WTC11 (cell line): Measurements from ENCODE around the gene ZNF804A. TPM values are rescaled to one million over a fixed set of nuclear protein-coding genes. Genes with fewer than 3 reads are reported as not detected.

ENCODE experiments used
- ATAC-seq: fragments of 200-7000 bp; cut with Tn5 transposase; 2 replicates; pipeline ENCODE4 v1.10.0; 2021; ENCODE audit warnings: mild to moderate bottlenecking, moderate library complexity
- CTCF ChIA-PET: fragments of 300-600 bp; sonication (Branson Sonifier 250); formaldehyde crosslinking; loops from one replicate; lab custom pipeline; 2021; ENCODE audit warnings: antibody characterized with exemption; lab: Charles Lee
- POLR2A ChIA-PET: fragments of 350-600 bp; sonication (Branson Sonifier 250); formaldehyde crosslinking; loops from one replicate; lab custom pipeline; 2021; ENCODE audit warnings: antibody characterized with exemption; lab: Charles Lee
- DNase-seq: peaks from one replicate; pipeline ENCODE4 v3.0.0; 2021; ENCODE audit warnings: low spot score
- H3K27ac Mint-ChIP-seq: 2 replicates; pipeline ENCODE4 v1.8.0; 2021; ENCODE audit warnings: mixed read lengths
- H3K27me3 Mint-ChIP-seq: 2 replicates; pipeline ENCODE4 v1.8.0; 2021; ENCODE audit warnings: low read depth, mild to moderate bottlenecking, moderate library complexity, mixed read lengths
- H3K36me3 Mint-ChIP-seq: 2 replicates; pipeline ENCODE4 v1.8.0; 2021; ENCODE audit warnings: mixed read lengths
- H3K4me1 Mint-ChIP-seq: 2 replicates; pipeline ENCODE4 v1.8.0; 2022; ENCODE audit warnings: mixed read lengths
- H3K4me3 Mint-ChIP-seq: 2 replicates; pipeline ENCODE4 v1.8.0; 2021; ENCODE audit warnings: mild to moderate bottlenecking, moderate library complexity, mixed read lengths
- H3K9me3 Mint-ChIP-seq: 2 replicates; pipeline ENCODE4 v1.8.0; 2021; ENCODE audit warnings: mixed read lengths
- CTCF ChIP-seq: fragments of 200-600 bp; IDR thresholded peaks from 2 replicates; pipeline ENCODE4 v1.8.0; 2022; ENCODE audit warnings: antibody characterized with exemption
- E2F1 ChIP-seq: sonication (generic); formaldehyde crosslinking; IDR thresholded peaks from 2 replicates; pipeline ENCODE4 v1.8.0; 2022; ENCODE audit warnings: mild to moderate bottlenecking, missing genetic modification reagents
- EMX1 ChIP-seq: fragments of 250-450 bp; sonication (Bioruptor Pico); IDR thresholded peaks from 2 replicates; pipeline ENCODE4 v1.8.0; 2021; ENCODE audit warnings: mild to moderate bottlenecking
- FOXJ3 ChIP-seq: sonication (generic); formaldehyde crosslinking; IDR thresholded peaks from 2 replicates; pipeline ENCODE4 v1.9.0; 2021; ENCODE audit warnings: missing genetic modification reagents, mild to moderate bottlenecking, borderline replicate concordance
- MAX ChIP-seq: sonication (generic); formaldehyde crosslinking; IDR thresholded peaks from 2 replicates; pipeline ENCODE4 v1.8.0; 2022; ENCODE audit warnings: mild to moderate bottlenecking, missing genetic modification reagents
- MLX ChIP-seq: sonication (generic); formaldehyde crosslinking; IDR thresholded peaks from 2 replicates; pipeline ENCODE4 v1.8.1; 2023; ENCODE audit warnings: mild to moderate bottlenecking, missing genetic modification reagents, moderate library complexity
- MYBL2 ChIP-seq: sonication (generic); formaldehyde crosslinking; IDR thresholded peaks from 2 replicates; pipeline ENCODE4 v1.8.1; 2023; ENCODE audit warnings: mild to moderate bottlenecking, moderate library complexity, missing genetic modification reagents
- NFE2L1 ChIP-seq: sonication (generic); formaldehyde crosslinking; IDR thresholded peaks from 2 replicates; pipeline ENCODE4 v1.8.1; 2023; ENCODE audit warnings: missing genetic modification reagents
- NR3C1 ChIP-seq: sonication (generic); formaldehyde crosslinking; conservative IDR thresholded peaks from 2 replicates; pipeline ENCODE4 v1.8.1; 2023; ENCODE audit warnings: low read depth, mild to moderate bottlenecking, missing genetic modification reagents
- OVOL2 ChIP-seq: fragments of 250-450 bp; sonication (Bioruptor Pico); IDR thresholded peaks from 2 replicates; pipeline ENCODE4 v1.9.0; 2021; ENCODE audit warnings: mild to moderate bottlenecking, borderline replicate concordance
- SMAD3 ChIP-seq: sonication (generic); formaldehyde crosslinking; IDR thresholded peaks from 2 replicates; pipeline ENCODE4 v1.8.0; 2022; ENCODE audit warnings: missing genetic modification reagents, mild to moderate bottlenecking, borderline replicate concordance
- SOX15 ChIP-seq: fragments of 250-450 bp; sonication (Bioruptor Pico); IDR thresholded peaks from 2 replicates; pipeline ENCODE4 v1.9.0; 2021; ENCODE audit warnings: mild to moderate bottlenecking
- SP1 ChIP-seq: sonication (generic); formaldehyde crosslinking; conservative IDR thresholded peaks from 2 replicates; pipeline ENCODE4 v1.8.1; 2022; ENCODE audit warnings: missing genetic modification reagents
- USF2 ChIP-seq: sonication (generic); formaldehyde crosslinking; IDR thresholded peaks from 2 replicates; pipeline ENCODE4 v1.8.1; 2023; ENCODE audit warnings: mild to moderate bottlenecking, missing genetic modification reagents, moderate library complexity
- ZBTB43 ChIP-seq: sonication (generic); formaldehyde crosslinking; IDR thresholded peaks from 2 replicates; pipeline ENCODE4 v1.8.1; 2023; ENCODE audit warnings: mild to moderate bottlenecking, missing genetic modification reagents
- ZNF396 ChIP-seq: fragments of 250-450 bp; sonication (Bioruptor Pico); IDR thresholded peaks from 2 replicates; pipeline ENCODE4 v1.8.0; 2021; ENCODE audit warnings: mild to moderate bottlenecking, moderate library complexity, borderline replicate concordance
- total RNA-seq: library from RNA; stranded (reverse); gene quantifications from 3 replicates; pipeline ENCODE4 v1.2.3, GENCODE V29; 2021
- TF ChIP-seq, protein P1 (sequence below): sonication (generic); formaldehyde crosslinking; IDR thresholded peaks from 2 replicates; pipeline ENCODE4 v1.8.1; 2022; ENCODE audit warnings: mild to moderate bottlenecking, missing genetic modification reagents, moderate library complexity, borderline replicate concordance
- TF ChIP-seq, protein P2 (sequence below): fragments of 250-450 bp; sonication (Bioruptor Pico); IDR thresholded peaks from 2 replicates; pipeline ENCODE4 v2.1.2; 2022; ENCODE audit warnings: mild to moderate bottlenecking, moderate library complexity
- TF ChIP-seq, protein P3 (sequence below): sonication (generic); formaldehyde crosslinking; IDR thresholded peaks from 2 replicates; pipeline ENCODE4 v1.8.1; 2022; ENCODE audit warnings: low read depth, mild to moderate bottlenecking, moderate library complexity, missing genetic modification reagents, borderline replicate concordance
- TF ChIP-seq, protein P4 (sequence below): sonication (generic); formaldehyde crosslinking; IDR thresholded peaks from 2 replicates; pipeline ENCODE4 v1.8.1; 2023; ENCODE audit warnings: mild to moderate bottlenecking, moderate library complexity, missing genetic modification reagents

The ZNF804A gene
- total RNA-seq, 1 experiment from 2014 or later: not detected

- Mint-ChIP-seq H3K4me3 (no peak overlapping the region), H3K27me3 (no peaks in the 10 kb centered on the region), H3K9me3 (peaks cover 28% of the 10 kb centered on the region), H3K27ac (no peak overlapping the region), H3K4me1 (no peaks in the 10 kb centered on the region), H3K36me3 (peaks cover 23% of the 10 kb centered on the region)
- DNase-seq: no peak
- ATAC-seq: no peak
- ChIA-PET POLR2A (no interaction called here), CTCF (no interaction called here)
- no peak for TF ChIP-seq SMAD3
- no peak for TF ChIP-seq MAX
- TF ChIP-seq OVOL2 (CRISPR knock-in tag): no peak
- TF ChIP-seq, protein P1, sequence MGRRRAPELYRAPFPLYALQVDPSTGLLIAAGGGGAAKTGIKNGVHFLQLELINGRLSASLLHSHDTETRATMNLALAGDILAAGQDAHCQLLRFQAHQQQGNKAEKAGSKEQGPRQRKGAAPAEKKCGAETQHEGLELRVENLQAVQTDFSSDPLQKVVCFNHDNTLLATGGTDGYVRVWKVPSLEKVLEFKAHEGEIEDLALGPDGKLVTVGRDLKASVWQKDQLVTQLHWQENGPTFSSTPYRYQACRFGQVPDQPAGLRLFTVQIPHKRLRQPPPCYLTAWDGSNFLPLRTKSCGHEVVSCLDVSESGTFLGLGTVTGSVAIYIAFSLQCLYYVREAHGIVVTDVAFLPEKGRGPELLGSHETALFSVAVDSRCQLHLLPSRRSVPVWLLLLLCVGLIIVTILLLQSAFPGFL (CRISPR knock-in tag): no peak
- no peak for TF ChIP-seq SP1
These were observed 292.0 kb downstream of the ZNF804A start for GRCh38 chr2:184890311-184890710.

GRCh38 chr2:184904991-184905390 lies 306.7 kb downstream of the ZNF804A start:
- Mint-ChIP-seq H3K4me3 (no peak overlapping the region), H3K36me3 (no peaks in the 10 kb centered on the region), H3K4me1 (peaks cover 18% of the 10 kb centered on the region), H3K9me3 (peaks cover 1% of the 10 kb centered on the region), H3K27me3 (no peaks in the 10 kb centered on the region), H3K27ac (no peak overlapping the region)
- ChIA-PET POLR2A (no interaction called here), CTCF (no interaction called here)
- ATAC-seq (no peak), DNase-seq (no peak)
- no peak for TF ChIP-seq NR3C1
- TF ChIP-seq E2F1 (CRISPR knock-in tag): no peak
- no peak for TF ChIP-seq CTCF
- TF ChIP-seq NFE2L1 (CRISPR knock-in tag): no peak
- TF ChIP-seq USF2 (CRISPR knock-in tag): no peak
- TF ChIP-seq, protein P2, sequence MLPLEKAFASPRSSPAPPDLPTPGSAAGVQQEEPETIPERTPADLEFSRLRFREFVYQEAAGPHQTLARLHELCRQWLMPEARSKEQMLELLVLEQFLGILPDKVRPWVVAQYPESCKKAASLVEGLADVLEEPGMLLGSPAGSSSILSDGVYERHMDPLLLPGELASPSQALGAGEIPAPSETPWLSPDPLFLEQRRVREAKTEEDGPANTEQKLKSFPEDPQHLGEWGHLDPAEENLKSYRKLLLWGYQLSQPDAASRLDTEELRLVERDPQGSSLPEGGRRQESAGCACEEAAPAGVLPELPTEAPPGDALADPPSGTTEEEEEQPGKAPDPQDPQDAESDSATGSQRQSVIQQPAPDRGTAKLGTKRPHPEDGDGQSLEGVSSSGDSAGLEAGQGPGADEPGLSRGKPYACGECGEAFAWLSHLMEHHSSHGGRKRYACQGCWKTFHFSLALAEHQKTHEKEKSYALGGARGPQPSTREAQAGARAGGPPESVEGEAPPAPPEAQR: no peak
- TF ChIP-seq, protein P3, sequence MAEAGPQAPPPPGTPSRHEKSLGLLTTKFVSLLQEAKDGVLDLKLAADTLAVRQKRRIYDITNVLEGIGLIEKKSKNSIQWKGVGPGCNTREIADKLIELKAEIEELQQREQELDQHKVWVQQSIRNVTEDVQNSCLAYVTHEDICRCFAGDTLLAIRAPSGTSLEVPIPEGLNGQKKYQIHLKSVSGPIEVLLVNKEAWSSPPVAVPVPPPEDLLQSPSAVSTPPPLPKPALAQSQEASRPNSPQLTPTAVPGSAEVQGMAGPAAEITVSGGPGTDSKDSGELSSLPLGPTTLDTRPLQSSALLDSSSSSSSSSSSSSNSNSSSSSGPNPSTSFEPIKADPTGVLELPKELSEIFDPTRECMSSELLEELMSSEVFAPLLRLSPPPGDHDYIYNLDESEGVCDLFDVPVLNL (CRISPR knock-in tag): no peak
- TF ChIP-seq MLX (CRISPR knock-in tag): no peak
- no peak for TF ChIP-seq FOXJ3 (CRISPR knock-in tag)
- no peak for TF ChIP-seq MYBL2 (CRISPR knock-in tag)
- TF ChIP-seq, protein P4, sequence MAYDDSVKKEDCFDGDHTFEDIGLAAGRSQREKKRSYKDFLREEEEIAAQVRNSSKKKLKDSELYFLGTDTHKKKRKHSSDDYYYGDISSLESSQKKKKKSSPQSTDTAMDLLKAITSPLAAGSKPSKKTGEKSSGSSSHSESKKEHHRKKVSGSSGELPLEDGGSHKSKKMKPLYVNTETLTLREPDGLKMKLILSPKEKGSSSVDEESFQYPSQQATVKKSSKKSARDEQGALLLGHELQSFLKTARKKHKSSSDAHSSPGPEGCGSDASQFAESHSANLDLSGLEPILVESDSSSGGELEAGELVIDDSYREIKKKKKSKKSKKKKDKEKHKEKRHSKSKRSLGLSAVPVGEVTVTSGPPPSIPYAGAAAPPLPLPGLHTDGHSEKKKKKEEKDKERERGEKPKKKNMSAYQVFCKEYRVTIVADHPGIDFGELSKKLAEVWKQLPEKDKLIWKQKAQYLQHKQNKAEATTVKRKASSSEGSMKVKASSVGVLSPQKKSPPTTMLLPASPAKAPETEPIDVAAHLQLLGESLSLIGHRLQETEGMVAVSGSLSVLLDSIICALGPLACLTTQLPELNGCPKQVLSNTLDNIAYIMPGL (CRISPR knock-in tag): no peak
- no peak for TF ChIP-seq ZNF396 (CRISPR knock-in tag)
- TF ChIP-seq SOX15: no peak
- no peak for TF ChIP-seq EMX1 (CRISPR knock-in tag)
- TF ChIP-seq ZBTB43 (CRISPR knock-in tag): no peak
